OCI-LY3 (cell line): ENCODE measurements around the gene R3HDML.

Experiments
- CTCF ChIP-seq: fragments of 200-600, 300-600 bp; sonication (generic); IDR thresholded peaks from 2 replicates; pipeline ENCODE4 v1.5.1; 2014; ENCODE audit warnings: antibody characterized with exemption, low read length, low read depth
- EZH2phosphoT487 ChIP-seq: fragments of 200-600 bp; shearing (Covaris generic); IDR thresholded peaks from 2 replicates; pipeline ENCODE4 v1.6.1; 2018; ENCODE audit warnings: antibody characterized with exemption, mixed run types, low read depth

GRCh38 chr20:44291754-44292153 lies 45.1 kb upstream of the R3HDML start:
- TF ChIP-seq EZH2phosphoT487 (no peak), CTCF (no peak)
